ENCODE data around the gene OSBP.
"Not testable (repeated sequence)": the region's sequence is repeated elsewhere in the genome, so short reads cannot be mapped to it uniquely, and the experiment has no call there.

- not testable (repeated sequence) for TF ChIP-seq EZH2 (IDR thresholded peaks at IDR 0.05; ENCODE audit: low read depth)
- TF ChIP-seq, protein P1, sequence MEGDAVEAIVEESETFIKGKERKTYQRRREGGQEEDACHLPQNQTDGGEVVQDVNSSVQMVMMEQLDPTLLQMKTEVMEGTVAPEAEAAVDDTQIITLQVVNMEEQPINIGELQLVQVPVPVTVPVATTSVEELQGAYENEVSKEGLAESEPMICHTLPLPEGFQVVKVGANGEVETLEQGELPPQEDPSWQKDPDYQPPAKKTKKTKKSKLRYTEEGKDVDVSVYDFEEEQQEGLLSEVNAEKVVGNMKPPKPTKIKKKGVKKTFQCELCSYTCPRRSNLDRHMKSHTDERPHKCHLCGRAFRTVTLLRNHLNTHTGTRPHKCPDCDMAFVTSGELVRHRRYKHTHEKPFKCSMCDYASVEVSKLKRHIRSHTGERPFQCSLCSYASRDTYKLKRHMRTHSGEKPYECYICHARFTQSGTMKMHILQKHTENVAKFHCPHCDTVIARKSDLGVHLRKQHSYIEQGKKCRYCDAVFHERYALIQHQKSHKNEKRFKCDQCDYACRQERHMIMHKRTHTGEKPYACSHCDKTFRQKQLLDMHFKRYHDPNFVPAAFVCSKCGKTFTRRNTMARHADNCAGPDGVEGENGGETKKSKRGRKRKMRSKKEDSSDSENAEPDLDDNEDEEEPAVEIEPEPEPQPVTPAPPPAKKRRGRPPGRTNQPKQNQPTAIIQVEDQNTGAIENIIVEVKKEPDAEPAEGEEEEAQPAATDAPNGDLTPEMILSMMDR (conservative IDR thresholded peaks at IDR 0.05) = not testable (repeated sequence)
These were observed 71.9 kb downstream of the OSBP start for GRCh38 chr11:59543713-59544112.
